Measurements from ENCODE around the gene VAMP4.
"Not testable (repeated sequence)": the region's sequence is repeated elsewhere in the genome, so short reads cannot be mapped to it uniquely, and the experiment has no call there.

The VAMP4 gene

DNA sequence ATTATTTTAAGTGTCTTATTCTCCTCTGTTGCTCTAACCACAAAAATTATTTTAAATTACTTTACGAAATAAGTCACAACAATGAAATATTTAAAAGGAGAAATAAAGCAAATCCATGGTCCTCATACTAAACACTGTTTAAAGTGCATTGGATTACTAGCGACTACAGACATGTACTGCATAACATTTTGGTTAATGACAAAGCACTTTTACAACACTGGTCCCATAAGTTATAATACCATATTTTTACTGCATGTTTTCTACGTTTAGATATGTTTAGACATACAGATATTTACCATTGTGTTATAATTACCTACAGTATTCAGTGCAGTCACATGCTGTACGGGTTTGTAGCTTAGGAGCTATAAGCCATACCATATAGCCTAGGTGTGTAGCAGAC is 30.2 kb downstream of the VAMP4 start:
- Mint-ChIP-seq H3K27me3 (ENCODE audit: low read depth, poor library complexity) (no peaks in the 10 kb centered on the region), H3K9me3 (no peaks in the 10 kb centered on the region), H3K4me1 (peaks cover 8% of the 10 kb centered on the region), H3K27ac (no peak overlapping the region), H3K4me3 (no peak overlapping the region), H3K36me3 (ENCODE audit: low read depth) (peaks cover 6% of the 10 kb centered on the region)
- TF ChIP-seq, protein P1, sequence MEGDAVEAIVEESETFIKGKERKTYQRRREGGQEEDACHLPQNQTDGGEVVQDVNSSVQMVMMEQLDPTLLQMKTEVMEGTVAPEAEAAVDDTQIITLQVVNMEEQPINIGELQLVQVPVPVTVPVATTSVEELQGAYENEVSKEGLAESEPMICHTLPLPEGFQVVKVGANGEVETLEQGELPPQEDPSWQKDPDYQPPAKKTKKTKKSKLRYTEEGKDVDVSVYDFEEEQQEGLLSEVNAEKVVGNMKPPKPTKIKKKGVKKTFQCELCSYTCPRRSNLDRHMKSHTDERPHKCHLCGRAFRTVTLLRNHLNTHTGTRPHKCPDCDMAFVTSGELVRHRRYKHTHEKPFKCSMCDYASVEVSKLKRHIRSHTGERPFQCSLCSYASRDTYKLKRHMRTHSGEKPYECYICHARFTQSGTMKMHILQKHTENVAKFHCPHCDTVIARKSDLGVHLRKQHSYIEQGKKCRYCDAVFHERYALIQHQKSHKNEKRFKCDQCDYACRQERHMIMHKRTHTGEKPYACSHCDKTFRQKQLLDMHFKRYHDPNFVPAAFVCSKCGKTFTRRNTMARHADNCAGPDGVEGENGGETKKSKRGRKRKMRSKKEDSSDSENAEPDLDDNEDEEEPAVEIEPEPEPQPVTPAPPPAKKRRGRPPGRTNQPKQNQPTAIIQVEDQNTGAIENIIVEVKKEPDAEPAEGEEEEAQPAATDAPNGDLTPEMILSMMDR (IDR thresholded peaks at IDR 0.05) = no peak
- no peak for DNase-seq

DNA sequence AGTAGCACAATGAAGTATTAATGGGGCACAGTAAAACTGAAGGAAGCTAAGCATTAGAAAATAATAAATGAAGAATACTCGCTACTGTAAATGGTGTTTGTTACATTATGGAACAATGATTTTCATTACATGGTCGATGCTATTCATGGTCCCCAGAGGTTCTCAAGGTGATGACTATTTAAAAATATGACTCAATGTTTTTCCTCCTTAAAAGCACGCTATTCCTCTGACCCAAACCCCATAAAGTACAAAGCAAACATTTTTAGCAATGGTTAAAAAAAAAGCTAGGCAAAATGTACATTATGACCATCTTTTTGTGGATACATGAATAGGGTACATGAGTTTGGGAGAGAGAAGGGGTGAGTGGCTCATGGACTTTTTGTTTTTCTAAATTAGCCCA is 34.3 kb downstream of the VAMP4 start:
- Mint-ChIP-seq H3K36me3 (ENCODE audit: low read depth) (peaks cover 10% of the 10 kb centered on the region), H3K27ac (peak overlapping the region; percentile 43), H3K9me3 (no peaks in the 10 kb centered on the region), H3K27me3 (ENCODE audit: low read depth, poor library complexity) (no peaks in the 10 kb centered on the region), H3K4me3 (no peak overlapping the region), H3K4me1 (no peaks in the 10 kb centered on the region)
- no peak for DNase-seq
- TF ChIP-seq, protein P1 (IDR thresholded peaks at IDR 0.05) = no peak

DNA sequence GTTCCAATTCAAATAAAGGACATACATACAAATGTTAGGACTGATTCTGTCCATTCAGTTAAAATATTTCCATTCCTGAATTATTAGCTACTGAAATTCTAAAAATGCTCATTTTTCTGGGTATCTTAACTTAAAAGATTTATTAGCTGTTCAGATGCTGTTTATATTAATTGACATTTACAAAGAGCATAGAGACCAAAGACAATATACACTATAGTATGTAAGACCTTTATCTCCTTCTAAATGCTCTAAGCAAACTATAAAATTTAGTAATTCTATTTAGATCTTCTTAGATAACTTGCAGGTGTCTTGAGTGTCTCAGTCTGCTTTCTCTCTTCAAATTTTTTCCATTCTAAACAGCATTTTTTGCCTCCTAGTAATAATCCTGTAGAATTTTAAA is 39.3 kb downstream of the VAMP4 start:
- no peak overlapping the region for H3K4me3 Mint-ChIP-seq
- H3K9me3 Mint-ChIP-seq = peaks cover under 1% of the 10 kb centered on the region
- DNase-seq = no peak
- no peak overlapping the region for H3K27ac Mint-ChIP-seq
- TF ChIP-seq, protein P1 (IDR thresholded peaks at IDR 0.05) = no peak
- H3K4me1 Mint-ChIP-seq = peaks cover 24% of the 10 kb centered on the region
- peaks cover 14% of the 10 kb centered on the region for H3K36me3 Mint-ChIP-seq (ENCODE audit: low read depth)
- H3K27me3 Mint-ChIP-seq (ENCODE audit: low read depth, poor library complexity) = no peaks in the 10 kb centered on the region

DNA sequence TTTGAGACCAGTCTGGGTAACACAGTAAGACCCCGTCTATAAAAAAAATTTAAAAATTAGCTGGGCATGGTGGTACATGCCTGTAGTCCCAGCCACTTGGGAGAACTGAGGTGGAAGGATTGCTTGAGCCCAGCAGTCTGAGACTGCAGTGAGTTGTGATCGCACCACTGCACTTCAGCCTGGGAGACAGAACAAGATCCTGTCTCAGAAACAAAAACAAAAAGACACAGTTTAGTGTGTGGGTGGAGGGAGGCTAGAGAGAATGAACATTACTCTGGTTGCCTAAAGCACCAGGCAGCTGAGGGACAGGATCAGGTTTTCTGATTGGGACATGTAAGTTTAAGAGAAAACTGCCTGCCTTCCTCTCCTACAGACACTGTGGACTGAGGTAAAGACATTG is 42.3 kb downstream of the VAMP4 start:
- peaks cover 31% of the 10 kb centered on the region for H3K36me3 Mint-ChIP-seq (ENCODE audit: low read depth)
- H3K27me3 Mint-ChIP-seq (ENCODE audit: low read depth, poor library complexity) = peaks cover 5% of the 10 kb centered on the region
- H3K4me3 Mint-ChIP-seq = no peak overlapping the region
- H3K27ac Mint-ChIP-seq = peak overlapping the region; percentile 91
- H3K9me3 Mint-ChIP-seq = peaks cover 29% of the 10 kb centered on the region
- H3K4me1 Mint-ChIP-seq = peaks cover 24% of the 10 kb centered on the region
- DNase-seq = peak; percentile 17
- TF ChIP-seq, protein P1 (IDR thresholded peaks at IDR 0.05) = no peak

DNA sequence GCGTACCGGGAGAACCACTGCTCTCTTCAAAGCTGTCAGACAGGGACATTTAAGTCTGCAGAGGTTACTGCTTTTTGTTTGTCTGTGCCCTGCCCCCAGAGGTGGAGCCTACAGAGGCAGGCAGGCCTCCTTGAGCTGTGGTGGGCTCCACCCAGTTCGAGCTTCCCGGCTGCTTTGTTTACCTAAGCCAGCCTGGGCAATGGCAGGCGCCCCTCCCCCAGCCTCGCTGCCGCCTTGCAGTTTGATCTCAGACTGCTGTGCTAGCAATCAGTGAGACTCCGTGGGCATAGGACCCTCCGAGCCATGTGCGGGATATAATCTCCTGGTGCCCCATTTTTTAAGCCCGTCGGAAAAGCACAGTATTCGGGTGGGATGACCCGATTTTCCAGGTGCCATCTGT is 46.1 kb downstream of the VAMP4 start:
- H3K27ac Mint-ChIP-seq; DNase-seq; H3K4me3 Mint-ChIP-seq; H3K27me3 Mint-ChIP-seq (ENCODE audit: low read depth, poor library complexity): not testable (repeated sequence)
- Mint-ChIP-seq H3K9me3 (peaks cover 51% of the 10 kb centered on the region), H3K4me1 (peaks cover 21% of the 10 kb centered on the region), H3K36me3 (ENCODE audit: low read depth) (peaks cover 23% of the 10 kb centered on the region)

DNA sequence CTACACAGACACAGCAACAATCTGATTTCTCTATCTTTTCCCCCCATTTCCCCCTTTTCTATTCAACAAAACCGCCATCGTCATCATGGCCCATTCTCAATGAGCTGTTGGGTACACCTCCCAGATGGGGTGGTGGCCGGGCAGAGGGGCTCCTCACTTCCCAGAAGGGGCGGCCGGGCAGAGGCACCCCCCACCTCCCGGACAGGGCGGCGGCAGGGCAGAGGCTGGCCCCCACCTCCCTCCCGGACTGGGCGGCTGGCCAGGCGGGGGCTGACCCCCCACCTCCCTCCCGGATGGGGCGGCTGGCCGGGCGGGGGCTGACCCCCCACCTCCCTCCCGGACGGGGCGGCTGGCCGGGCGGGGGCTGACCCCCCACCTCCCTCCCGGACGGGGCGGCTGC is 48.3 kb downstream of the VAMP4 start:
- peaks cover 23% of the 10 kb centered on the region for H3K36me3 Mint-ChIP-seq (ENCODE audit: low read depth)
- peaks cover 52% of the 10 kb centered on the region for H3K9me3 Mint-ChIP-seq

DNA sequence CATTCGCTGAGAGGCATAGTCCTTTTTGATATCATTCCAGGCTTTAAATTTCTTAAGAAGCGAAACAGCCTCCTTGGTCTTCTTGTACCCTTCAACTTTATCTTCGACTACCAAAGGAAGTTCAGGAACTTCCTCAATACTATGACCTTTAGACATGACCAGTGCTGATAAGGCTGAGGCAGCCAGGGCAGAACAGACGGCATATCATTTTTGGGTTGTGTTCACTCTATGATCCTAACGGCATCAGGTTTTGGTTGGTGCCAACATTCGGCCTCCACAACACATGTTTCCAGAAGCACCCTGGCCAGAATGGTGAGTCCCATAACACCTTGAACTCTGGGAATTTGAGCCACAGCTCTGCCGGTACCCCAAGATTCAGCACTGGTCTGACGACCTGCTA is 58.0 kb downstream of the VAMP4 start:
- H3K27me3 Mint-ChIP-seq (ENCODE audit: low read depth, poor library complexity) = peaks cover 10% of the 10 kb centered on the region
- TF ChIP-seq, protein P1 (IDR thresholded peaks at IDR 0.05) = no peak

More for the DNA sequence above, 48.3 kb downstream of the VAMP4 start:
- H3K27ac Mint-ChIP-seq; DNase-seq; H3K4me3 Mint-ChIP-seq; H3K27me3 Mint-ChIP-seq (ENCODE audit: low read depth, poor library complexity); H3K4me1 Mint-ChIP-seq: not testable (repeated sequence)

More for the DNA sequence above, 58.0 kb downstream of the VAMP4 start:
- peaks cover 7% of the 10 kb centered on the region for H3K4me1 Mint-ChIP-seq
- H3K9me3 Mint-ChIP-seq = peaks cover 10% of the 10 kb centered on the region
- no peak for DNase-seq
- H3K4me3 Mint-ChIP-seq = no peak overlapping the region
- H3K27ac Mint-ChIP-seq = no peak overlapping the region
- no peaks in the 10 kb centered on the region for H3K36me3 Mint-ChIP-seq (ENCODE audit: low read depth)
